Keratinocyte (primary cell): ENCODE data around the gene EXOSC5. TPM values are rescaled to one million over a fixed set of nuclear protein-coding genes. Genes with fewer than 3 reads are reported as not detected.

Source experiments
- DNase-seq: peaks from one replicate; pipeline ENCODE4 v3.0.0-alpha.2; 2011; ENCODE audit warnings: low read depth, missing footprints, low spot score
- FAIRE-seq: peaks from 2 replicates; lab custom pipeline; 2011; peaks lifted over from hg19 to GRCh38; lab: Jason Lieb, UNC
- H2AFZ ChIP-seq: 2 replicates; pipeline ENCODE4 v1.6.0; 2012; ENCODE audit warnings: low read length, control low read depth, inconsistent platforms; ENCODE audit not compliant: control insufficient read depth
- H3K27ac ChIP-seq: 2 replicates; pipeline ENCODE4 v1.5.1; 2011; ENCODE audit warnings: low read length; ENCODE audit not compliant: control insufficient read depth, insufficient read depth
- H3K27me3 ChIP-seq: 3 replicates; pipeline ENCODE4 v1.6.0; 2011; ENCODE audit warnings: low read length; ENCODE audit not compliant: control insufficient read depth, insufficient read depth; ENCODE audit errors: extremely low read depth
- H3K36me3 ChIP-seq, 2 experiments: 2 replicates in 1 of 2; 3 replicates in 1 of 2; pipeline ENCODE4 v1.5.1; 2011; ENCODE audit warnings: low read length in 2 of 2, mild to moderate bottlenecking in 1 of 2; ENCODE audit not compliant: control insufficient read depth in 2 of 2, insufficient read depth in 2 of 2; ENCODE audit errors: extremely low read depth in 1 of 2
- H3K4me1 ChIP-seq: 3 replicates; pipeline ENCODE4 v1.5.1; 2011; ENCODE audit warnings: low read length; ENCODE audit not compliant: control insufficient read depth, insufficient read depth; ENCODE audit errors: extremely low read depth
- H3K4me2 ChIP-seq: 3 replicates; pipeline ENCODE4 v1.6.0; 2011; ENCODE audit warnings: low read depth, low read length; ENCODE audit not compliant: control insufficient read depth, insufficient read depth; ENCODE audit errors: extremely low read depth
- H3K4me3 ChIP-seq, 3 experiments: fragments of 200-600 bp in 1 of 3; sonication (generic) in 1 of 3; 2 replicates in 2 of 3; 3 replicates in 1 of 3; pipeline ENCODE4 v1.5.1; 2011 to 2016; ENCODE audit warnings: low read length in 3 of 3, mild to moderate bottlenecking in 3 of 3, control low read depth in 2 of 3, inconsistent platforms in 1 of 3, low read depth in 1 of 3, mixed read lengths in 1 of 3, mixed run types in 1 of 3, moderate library complexity in 1 of 3; ENCODE audit not compliant: control insufficient read depth in 2 of 3, insufficient read depth in 2 of 3; ENCODE audit errors: extremely low read depth in 1 of 3
- H3K79me2 ChIP-seq: 2 replicates; pipeline ENCODE4 v1.6.0; 2012; ENCODE audit warnings: low read length; ENCODE audit not compliant: control insufficient read depth, insufficient read depth
- H3K9ac ChIP-seq: 3 replicates; pipeline ENCODE4 v1.6.0; 2011; ENCODE audit warnings: low read length; ENCODE audit not compliant: control insufficient read depth, insufficient read depth; ENCODE audit errors: extremely low read depth
- H3K9me1 ChIP-seq: 3 replicates; pipeline ENCODE4 v1.6.0; 2011; ENCODE audit warnings: low read length; ENCODE audit not compliant: control insufficient read depth, insufficient read depth; ENCODE audit errors: extremely low read depth
- H3K9me3 ChIP-seq: 2 replicates; pipeline ENCODE4 v1.5.1; 2012; ENCODE audit warnings: low read depth, low read length; ENCODE audit not compliant: control insufficient read depth
- H4K20me1 ChIP-seq: 3 replicates; pipeline ENCODE4 v1.6.0; 2011; ENCODE audit warnings: low read length; ENCODE audit not compliant: control insufficient read depth, insufficient read depth; ENCODE audit errors: extremely low read depth
- EZH2 ChIP-seq: IDR thresholded peaks from one replicate; pipeline ENCODE4 v1.6.1; 2012; ENCODE audit warnings: inconsistent platforms, mild to moderate bottlenecking, low read length, moderate library complexity
- dilution Hi-C: fragments of 300-500 bp; cut with MboI; formaldehyde crosslinking; loops from one replicate; pipeline ENCODE4 v1.7.0; 2020; ENCODE audit warnings: low sequenced_read_pairs; ENCODE audit not compliant: extremely low pct_ligation_motif_present
- polyA plus RNA-seq, 5 experiments: library from polyadenylated mRNA; depleted of rRNA in 3 of 5; stranded (reverse) in 3 of 5; stranded (forward) in 1 of 5; unstranded in 1 of 5; fragments of >200 nt; gene quantifications; 1 replicate in 1 of 5; 2 replicates in 3 of 5; 3 replicates in 1 of 5; pipeline versions ENCODE4 v1.2.1 to v1.2.3, GENCODE V29; 2011 to 2012; ENCODE audit warnings: missing spikeins in 2 of 5, low read depth in 1 of 5, low replicate concordance in 1 of 5
- TF ChIP-seq, protein P1 (sequence below), 3 experiments: IDR thresholded peaks in 1 of 3; conservative IDR thresholded peaks in 1 of 3; optimal IDR thresholded peaks in 1 of 3; 2 replicates in 2 of 3; 3 replicates in 1 of 3; pipeline versions ENCODE3 to v1.5.1; 2011; ENCODE audit warnings: low read length in 3 of 3, mild to moderate bottlenecking in 3 of 3, moderate library complexity in 2 of 3, control low read depth in 1 of 3, inconsistent platforms in 1 of 3; ENCODE audit not compliant: insufficient read depth in 2 of 3; ENCODE audit errors: extremely low read depth in 1 of 3

The EXOSC5 gene
- polyA plus RNA-seq, 1 donor (not counting 4 experiments of a cell fraction or from before 2014, with no cell fraction given), result 12.5 TPM

DNA sequence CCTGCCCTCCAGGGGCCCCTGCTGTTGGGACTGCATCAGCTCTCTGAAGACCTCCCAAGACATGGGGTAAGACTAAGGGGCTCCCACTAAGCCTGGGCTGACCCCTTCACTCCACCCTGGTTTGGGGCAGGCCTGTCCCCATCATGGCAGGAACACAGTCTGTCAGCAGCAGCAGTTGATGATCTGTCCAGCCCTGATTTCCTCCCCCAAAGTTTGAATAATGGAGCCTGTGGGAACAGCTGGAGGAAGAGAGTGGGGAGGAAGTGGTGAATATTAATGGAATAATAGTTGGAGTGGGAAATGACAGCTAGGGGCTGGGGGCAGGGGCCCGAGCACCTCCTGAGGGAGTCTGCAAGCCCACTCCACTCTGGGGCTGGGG is 31.3 kb upstream of the EXOSC5 start:
- peak overlapping the region; percentile 75 for H3K4me2 ChIP-seq
- dilution Hi-C loops, result no loop called here
- no peak overlapping the region for H2AFZ ChIP-seq

DNA sequence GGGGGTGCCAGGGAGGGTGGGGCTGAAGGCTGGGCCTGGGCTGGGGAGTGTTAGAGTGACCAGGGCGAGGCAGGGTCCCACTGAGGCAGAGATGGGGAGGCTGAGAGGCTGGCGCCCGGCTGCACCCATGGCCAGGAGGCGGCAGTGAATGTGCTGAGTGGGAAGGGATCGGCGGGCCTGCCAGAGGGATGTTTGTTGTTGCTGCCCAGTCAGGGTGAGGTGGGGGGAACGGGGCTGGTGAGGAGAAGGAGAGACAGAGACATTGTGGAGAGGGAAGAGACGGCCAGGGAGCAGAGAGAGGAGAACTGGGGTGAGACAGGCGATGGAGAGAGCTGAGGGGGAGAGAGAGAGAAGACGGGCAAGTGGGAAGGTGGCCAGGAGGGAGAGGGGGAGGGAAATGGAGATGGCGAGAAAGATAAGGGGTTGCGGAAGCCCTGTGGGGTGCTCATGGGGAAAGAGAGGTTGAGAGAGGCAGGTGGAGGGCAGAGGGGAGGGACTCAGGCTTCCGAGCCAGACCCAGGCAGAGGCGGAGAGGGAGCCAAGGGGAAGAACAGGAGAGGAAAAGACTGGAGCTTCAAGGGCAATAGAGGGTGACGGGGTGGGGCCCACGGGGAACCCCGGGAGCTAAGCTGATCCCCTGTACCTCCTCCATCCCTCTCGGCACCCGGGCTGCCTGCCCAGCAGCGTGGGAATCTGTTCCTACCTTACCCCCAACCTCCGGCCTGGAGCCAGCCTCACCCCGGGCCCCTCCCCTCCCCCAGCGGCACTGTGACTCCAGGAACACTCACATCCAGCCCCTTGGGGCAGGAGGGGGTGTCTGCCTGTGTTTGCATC is 30.7 kb upstream of the EXOSC5 start:
- dilution Hi-C loops, result no loop called here
- Histone ChIP-seq H3K36me3 (peaks cover 14 to 18% of the 10 kb centered on the region in 2 experiments), H3K27me3 (no peaks in the 10 kb centered on the region), H3K79me2 (peaks cover 1% of the 10 kb centered on the region), H3K4me1 (peaks cover 17% of the 10 kb centered on the region), H3K4me2 (peak overlapping the region; percentile 75), H3K9ac (peak overlapping the region; percentile 72), H3K27ac (peak overlapping the region; percentile 60), H3K9me1 (no peaks in the 10 kb centered on the region), H2AFZ (peak overlapping the region; percentile 67), H3K4me3 (peak overlapping the region; percentile 44 to 81 (median 55)), H4K20me1 (no peaks in the 10 kb centered on the region), H3K9me3 (no peaks in the 10 kb centered on the region)
- FAIRE-seq (peak; percentile 13), DNase-seq (no peak)
- TF ChIP-seq, protein P1, sequence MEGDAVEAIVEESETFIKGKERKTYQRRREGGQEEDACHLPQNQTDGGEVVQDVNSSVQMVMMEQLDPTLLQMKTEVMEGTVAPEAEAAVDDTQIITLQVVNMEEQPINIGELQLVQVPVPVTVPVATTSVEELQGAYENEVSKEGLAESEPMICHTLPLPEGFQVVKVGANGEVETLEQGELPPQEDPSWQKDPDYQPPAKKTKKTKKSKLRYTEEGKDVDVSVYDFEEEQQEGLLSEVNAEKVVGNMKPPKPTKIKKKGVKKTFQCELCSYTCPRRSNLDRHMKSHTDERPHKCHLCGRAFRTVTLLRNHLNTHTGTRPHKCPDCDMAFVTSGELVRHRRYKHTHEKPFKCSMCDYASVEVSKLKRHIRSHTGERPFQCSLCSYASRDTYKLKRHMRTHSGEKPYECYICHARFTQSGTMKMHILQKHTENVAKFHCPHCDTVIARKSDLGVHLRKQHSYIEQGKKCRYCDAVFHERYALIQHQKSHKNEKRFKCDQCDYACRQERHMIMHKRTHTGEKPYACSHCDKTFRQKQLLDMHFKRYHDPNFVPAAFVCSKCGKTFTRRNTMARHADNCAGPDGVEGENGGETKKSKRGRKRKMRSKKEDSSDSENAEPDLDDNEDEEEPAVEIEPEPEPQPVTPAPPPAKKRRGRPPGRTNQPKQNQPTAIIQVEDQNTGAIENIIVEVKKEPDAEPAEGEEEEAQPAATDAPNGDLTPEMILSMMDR (optimal IDR thresholded peaks at IDR 0.05 in 1 of 3, IDR thresholded peaks at IDR 0.05 in 1 of 3, conservative IDR thresholded peaks at IDR 0.05 in 1 of 3; ENCODE audit: extremely low read depth in 1 of 3, insufficient read depth in 2 of 3, low read length in 3 of 3), result peak in 2 of 3 experiments; percentile 22 to 30
- TF ChIP-seq EZH2, result no peak

More for the DNA sequence above, 31.3 kb upstream of the EXOSC5 start:
- H3K27me3 ChIP-seq, result no peaks in the 10 kb centered on the region
- H3K4me3 ChIP-seq, result peak overlapping the region; percentile 44 to 81 (median 55)
- H3K9me1 ChIP-seq, result no peaks in the 10 kb centered on the region
- FAIRE-seq, result peak; percentile 23
- peak overlapping the region; percentile 72 for H3K9ac ChIP-seq
- H4K20me1 ChIP-seq, result no peaks in the 10 kb centered on the region
- no peak for DNase-seq
- H3K79me2 ChIP-seq, result peaks cover 1% of the 10 kb centered on the region
- no peaks in the 10 kb centered on the region for H3K9me3 ChIP-seq
- H3K36me3 ChIP-seq, result peaks cover 17 to 22% of the 10 kb centered on the region in 2 experiments
- TF ChIP-seq, protein P1 (optimal IDR thresholded peaks at IDR 0.05 in 1 of 3, IDR thresholded peaks at IDR 0.05 in 1 of 3, conservative IDR thresholded peaks at IDR 0.05 in 1 of 3; ENCODE audit: extremely low read depth in 1 of 3, insufficient read depth in 2 of 3, low read length in 3 of 3), result no peak
- no peak for TF ChIP-seq EZH2
- peaks cover 17% of the 10 kb centered on the region for H3K4me1 ChIP-seq
- H3K27ac ChIP-seq, result no peak overlapping the region
